MM.1S (cell line): ENCODE measurements around the gene TTC28.
"Not testable (repeated sequence)": the region's sequence is repeated elsewhere in the genome, so short reads cannot be mapped to it uniquely, and the experiment has no call there.

Experiments used
- DNase-seq: peaks from one replicate; pipeline ENCODE4 v3.0.0-alpha.2; 2015
- H2AFZ ChIP-seq: fragments of 300-600 bp; sonication (generic); 2 replicates; pipeline ENCODE4 v1.6.0; 2016; ENCODE audit warnings: antibody characterized with exemption, low read length
- H3F3A ChIP-seq: fragments of 300-600 bp; sonication (generic); 2 replicates; pipeline ENCODE4 v1.6.1; 2016; ENCODE audit warnings: mild to moderate bottlenecking, antibody characterized with exemption, low read length, moderate library complexity, mixed read lengths; ENCODE audit not compliant: insufficient read depth
- H3K27ac ChIP-seq: fragments of 300-600 bp; sonication (generic); 2 replicates; pipeline ENCODE4 v1.5.1; 2016; ENCODE audit warnings: mild to moderate bottlenecking, low read length
- H3K27me3 ChIP-seq: fragments of 300-600 bp; sonication (generic); replicated peaks from 2 replicates; pipeline ENCODE4 v1.6.0; 2016; ENCODE audit warnings: low read length; ENCODE audit not compliant: insufficient read depth
- H3K36me3 ChIP-seq: fragments of 300-600 bp; sonication (generic); replicated peaks from 2 replicates; pipeline ENCODE4 v1.6.1; 2016; ENCODE audit warnings: mild to moderate bottlenecking, low read length, mixed read lengths; ENCODE audit not compliant: insufficient read depth
- H3K4me1 ChIP-seq: fragments of 300-600 bp; sonication (generic); 2 replicates; pipeline ENCODE4 v1.6.1; 2016; ENCODE audit warnings: low read length, mixed read lengths
- H3K4me2 ChIP-seq: fragments of 300-600 bp; sonication (generic); 2 replicates; pipeline ENCODE4 v1.6.0; 2016; ENCODE audit warnings: low read depth, low read length
- H3K4me3 ChIP-seq: fragments of 300-600 bp; sonication (generic); 2 replicates; pipeline ENCODE4 v1.5.1; 2016; ENCODE audit warnings: low read length, mixed read lengths
- H3K79me2 ChIP-seq: fragments of 300-600 bp; sonication (generic); 2 replicates; pipeline ENCODE4 v1.6.1; 2016; ENCODE audit warnings: mixed run types, low read length, mixed read lengths
- H3K9ac ChIP-seq: fragments of 300-600 bp; sonication (generic); 2 replicates; pipeline ENCODE4 v1.6.1; 2016; ENCODE audit warnings: low read length, mixed read lengths
- H3K9me2 ChIP-seq: fragments of 300-600 bp; sonication (generic); replicated peaks from 2 replicates; pipeline ENCODE4 v1.6.1; 2016; ENCODE audit warnings: mild to moderate bottlenecking, low read length, mixed read lengths; ENCODE audit not compliant: insufficient read depth
- H3K9me3 ChIP-seq: fragments of 300-600 bp; sonication (generic); replicated peaks from 2 replicates; pipeline ENCODE4 v1.6.1; 2016; ENCODE audit warnings: mild to moderate bottlenecking, low read length, mixed read lengths; ENCODE audit not compliant: insufficient read depth
- H4K20me1 ChIP-seq: fragments of 300-600 bp; sonication (generic); 2 replicates; pipeline ENCODE4 v1.6.1; 2016; ENCODE audit warnings: mild to moderate bottlenecking, low read length, moderate library complexity, mixed read lengths; ENCODE audit not compliant: insufficient read depth
- CTCF ChIP-seq: fragments of 300-600 bp; sonication (generic); IDR thresholded peaks from 2 replicates; pipeline ENCODE4 v1.5.1; 2016; ENCODE audit warnings: antibody characterized with exemption, low read length, mixed read lengths
- EZH2 ChIP-seq: fragments of 300-600 bp; sonication (generic); optimal IDR thresholded peaks from 2 replicates; pipeline ENCODE3; 2017; ENCODE audit warnings: low read depth, mild to moderate bottlenecking, antibody characterized with exemption, low read length, mixed read lengths
- EZH2phosphoT487 ChIP-seq: fragments of 300-600 bp; sonication (generic); IDR thresholded peaks from 2 replicates; pipeline ENCODE4 v1.6.1; 2018; ENCODE audit warnings: antibody characterized with exemption, low read length

Gene TTC28

GRCh38 chr22:28465841-28466240, 213.8 kb downstream of the TTC28 start:
- no peaks in the 10 kb centered on the region for H3K9me3 ChIP-seq
- H3K4me2 ChIP-seq, result no peak overlapping the region
- no peaks in the 10 kb centered on the region for H3F3A ChIP-seq
- no peak overlapping the region for H2AFZ ChIP-seq
- H4K20me1 ChIP-seq, result no peaks in the 10 kb centered on the region
- H3K9ac ChIP-seq, result no peak overlapping the region
- no peak overlapping the region for H3K27ac ChIP-seq
- H3K4me3 ChIP-seq, result no peak overlapping the region
- H3K9me2 ChIP-seq, result no peaks in the 10 kb centered on the region
- no peaks in the 10 kb centered on the region for H3K79me2 ChIP-seq
- no peak for TF ChIP-seq EZH2
- no peak for TF ChIP-seq CTCF
- TF ChIP-seq EZH2phosphoT487, result no peak
- H3K4me1 ChIP-seq, result no peaks in the 10 kb centered on the region
- no peak for DNase-seq
- no peaks in the 10 kb centered on the region for H3K36me3 ChIP-seq
- H3K27me3 ChIP-seq, result no peaks in the 10 kb centered on the region

- Histone ChIP-seq H3K79me2 (no peaks in the 10 kb centered on the region), H3K4me2 (no peak overlapping the region), H3F3A (no peaks in the 10 kb centered on the region), H3K9me3 (no peaks in the 10 kb centered on the region), H2AFZ (no peak overlapping the region), H3K4me1 (no peaks in the 10 kb centered on the region), H4K20me1 (no peaks in the 10 kb centered on the region), H3K27ac (no peak overlapping the region), H3K9me2 (no peaks in the 10 kb centered on the region), H3K27me3 (no peaks in the 10 kb centered on the region), H3K4me3 (no peak overlapping the region), H3K36me3 (no peaks in the 10 kb centered on the region), H3K9ac (no peak overlapping the region)
- TF ChIP-seq EZH2 (no peak), CTCF (no peak), EZH2phosphoT487 (no peak)
- DNase-seq, result no peak
Measured at GRCh38 chr22:28464127-28464526, 215.5 kb downstream of the TTC28 start.

GRCh38 chr22:28463408-28463807, 216.2 kb downstream of the TTC28 start:
- H3K36me3 ChIP-seq, H3K79me2 ChIP-seq, H4K20me1 ChIP-seq, H3K4me1 ChIP-seq, H3K9ac ChIP-seq, H3K27me3 ChIP-seq, DNase-seq, H3F3A ChIP-seq, H2AFZ ChIP-seq, H3K9me3 ChIP-seq, H3K4me2 ChIP-seq, H3K4me3 ChIP-seq, H3K27ac ChIP-seq, H3K9me2 ChIP-seq: not testable (repeated sequence)

- Histone ChIP-seq H3K4me3 (no peak overlapping the region), H3F3A (no peaks in the 10 kb centered on the region), H3K79me2 (no peaks in the 10 kb centered on the region), H3K27ac (no peak overlapping the region), H3K36me3 (no peaks in the 10 kb centered on the region), H3K9me3 (no peaks in the 10 kb centered on the region), H3K9ac (no peak overlapping the region), H3K27me3 (no peaks in the 10 kb centered on the region), H4K20me1 (no peaks in the 10 kb centered on the region), H2AFZ (no peak overlapping the region), H3K4me2 (no peak overlapping the region), H3K4me1 (no peaks in the 10 kb centered on the region), H3K9me2 (no peaks in the 10 kb centered on the region)
- TF ChIP-seq EZH2 (no peak), EZH2phosphoT487 (no peak), CTCF (no peak)
- DNase-seq, result no peak
Measured at GRCh38 chr22:28462901-28463300, 216.7 kb downstream of the TTC28 start.
